ENCODE results near the gene AP1M1.

The AP1M1 gene

DNA sequence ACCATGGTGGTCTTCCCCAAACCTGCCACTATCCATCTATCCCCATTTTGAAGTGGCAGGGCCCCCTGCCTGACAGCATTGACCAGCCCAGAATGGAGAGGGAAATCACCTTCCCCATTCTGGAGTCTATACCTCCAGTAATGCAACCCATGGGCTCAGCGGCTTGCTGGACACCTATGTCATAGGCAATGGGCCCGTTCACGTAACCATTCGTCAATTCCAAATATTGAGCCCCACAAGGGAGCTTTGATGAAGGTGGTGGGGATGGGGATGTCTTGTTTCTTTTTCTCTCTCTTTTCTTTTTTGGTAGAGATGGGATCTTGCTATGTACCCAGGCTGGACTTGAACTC is 63.1 kb downstream of the AP1M1 start:
- H3K4me3 ChIP-seq (IDR thresholded peaks at IDR 0.05; ENCODE audit: insufficient read depth, low read depth, low read length), result no peak overlapping the region
- H4K20me1 ChIP-seq (ENCODE audit: insufficient read depth), result no peaks in the 10 kb centered on the region
- H3K36me3 ChIP-seq (ENCODE audit: insufficient read depth), result no peaks in the 10 kb centered on the region
- no peak overlapping the region for H2AFZ ChIP-seq (ENCODE audit: low read depth)
- TF ChIP-seq, protein P1, sequence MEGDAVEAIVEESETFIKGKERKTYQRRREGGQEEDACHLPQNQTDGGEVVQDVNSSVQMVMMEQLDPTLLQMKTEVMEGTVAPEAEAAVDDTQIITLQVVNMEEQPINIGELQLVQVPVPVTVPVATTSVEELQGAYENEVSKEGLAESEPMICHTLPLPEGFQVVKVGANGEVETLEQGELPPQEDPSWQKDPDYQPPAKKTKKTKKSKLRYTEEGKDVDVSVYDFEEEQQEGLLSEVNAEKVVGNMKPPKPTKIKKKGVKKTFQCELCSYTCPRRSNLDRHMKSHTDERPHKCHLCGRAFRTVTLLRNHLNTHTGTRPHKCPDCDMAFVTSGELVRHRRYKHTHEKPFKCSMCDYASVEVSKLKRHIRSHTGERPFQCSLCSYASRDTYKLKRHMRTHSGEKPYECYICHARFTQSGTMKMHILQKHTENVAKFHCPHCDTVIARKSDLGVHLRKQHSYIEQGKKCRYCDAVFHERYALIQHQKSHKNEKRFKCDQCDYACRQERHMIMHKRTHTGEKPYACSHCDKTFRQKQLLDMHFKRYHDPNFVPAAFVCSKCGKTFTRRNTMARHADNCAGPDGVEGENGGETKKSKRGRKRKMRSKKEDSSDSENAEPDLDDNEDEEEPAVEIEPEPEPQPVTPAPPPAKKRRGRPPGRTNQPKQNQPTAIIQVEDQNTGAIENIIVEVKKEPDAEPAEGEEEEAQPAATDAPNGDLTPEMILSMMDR (conservative IDR thresholded peaks at IDR 0.05; ENCODE audit: low read depth, low read length), result no peak
- peaks cover 7% of the 10 kb centered on the region; the same call in 1 of the 2 replicates for H3K27me3 ChIP-seq (ENCODE audit: insufficient read depth, low read depth)
- no peak overlapping the region for H3K27ac ChIP-seq
- H3K9ac ChIP-seq, result no peak overlapping the region
- H3K4me1 ChIP-seq (ENCODE audit: low read depth, poor library complexity, severe bottlenecking), result no peaks in the 10 kb centered on the region
- H3K79me2 ChIP-seq (ENCODE audit: insufficient read depth, low read depth), result no peaks in the 10 kb centered on the region
- H3K4me2 ChIP-seq, result no peak overlapping the region

GRCh38 chr19:16261584-16262368 is 64.1 kb downstream of the AP1M1 start:
- Histone ChIP-seq H3K27me3 (ENCODE audit: insufficient read depth, low read depth) (peaks cover 7% of the 10 kb centered on the region; the same call in 1 of the 2 replicates), H3K27ac (no peak overlapping the region), H2AFZ (ENCODE audit: low read depth) (no peak overlapping the region), H3K4me1 (ENCODE audit: low read depth, poor library complexity, severe bottlenecking) (no peaks in the 10 kb centered on the region), H3K9ac (no peak overlapping the region), H3K4me2 (no peak overlapping the region), H3K4me3 (IDR thresholded peaks at IDR 0.05; ENCODE audit: insufficient read depth, low read depth, low read length) (no peak overlapping the region), H4K20me1 (ENCODE audit: insufficient read depth) (no peaks in the 10 kb centered on the region), H3K79me2 (ENCODE audit: insufficient read depth, low read depth) (no peaks in the 10 kb centered on the region), H3K36me3 (ENCODE audit: insufficient read depth) (no peaks in the 10 kb centered on the region)
- TF ChIP-seq, protein P1 (conservative IDR thresholded peaks at IDR 0.05; ENCODE audit: low read depth, low read length), result no peak

DNA sequence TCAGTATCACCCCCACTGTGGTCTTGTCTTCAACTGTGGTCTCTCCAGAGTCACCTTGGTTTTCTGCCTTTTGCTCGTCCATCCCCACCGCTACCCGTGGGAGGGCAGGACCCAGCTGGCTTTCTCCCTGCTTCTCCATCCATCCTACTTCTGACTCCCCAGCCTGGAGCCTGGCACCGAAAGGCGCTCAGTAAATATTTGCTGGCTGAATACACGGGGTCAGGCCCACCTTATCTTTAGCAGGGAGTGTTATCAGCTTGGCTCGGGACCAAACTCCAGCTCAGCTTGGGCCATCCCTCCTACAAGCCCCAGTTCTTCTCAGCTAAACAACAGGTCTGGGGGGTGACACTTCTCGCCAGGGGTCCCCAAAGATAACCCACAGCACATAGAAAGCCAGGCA is 64.9 kb downstream of the AP1M1 start:
- H2AFZ ChIP-seq (ENCODE audit: low read depth), result no peak overlapping the region
- TF ChIP-seq, protein P1 (conservative IDR thresholded peaks at IDR 0.05; ENCODE audit: low read depth, low read length), result no peak
- no peaks in the 10 kb centered on the region for H3K79me2 ChIP-seq (ENCODE audit: insufficient read depth, low read depth)
- H3K36me3 ChIP-seq (ENCODE audit: insufficient read depth), result no peaks in the 10 kb centered on the region
- H3K4me1 ChIP-seq (ENCODE audit: low read depth, poor library complexity, severe bottlenecking), result no peaks in the 10 kb centered on the region
- H3K4me3 ChIP-seq (IDR thresholded peaks at IDR 0.05; ENCODE audit: insufficient read depth, low read depth, low read length), result no peak overlapping the region
- H3K9ac ChIP-seq, result no peak overlapping the region
- no peak overlapping the region for H3K4me2 ChIP-seq
- no peaks in the 10 kb centered on the region for H4K20me1 ChIP-seq (ENCODE audit: insufficient read depth)
- H3K27ac ChIP-seq, result no peak overlapping the region
- peaks cover 7% of the 10 kb centered on the region; the same call in 1 of the 2 replicates for H3K27me3 ChIP-seq (ENCODE audit: insufficient read depth, low read depth)

DNA sequence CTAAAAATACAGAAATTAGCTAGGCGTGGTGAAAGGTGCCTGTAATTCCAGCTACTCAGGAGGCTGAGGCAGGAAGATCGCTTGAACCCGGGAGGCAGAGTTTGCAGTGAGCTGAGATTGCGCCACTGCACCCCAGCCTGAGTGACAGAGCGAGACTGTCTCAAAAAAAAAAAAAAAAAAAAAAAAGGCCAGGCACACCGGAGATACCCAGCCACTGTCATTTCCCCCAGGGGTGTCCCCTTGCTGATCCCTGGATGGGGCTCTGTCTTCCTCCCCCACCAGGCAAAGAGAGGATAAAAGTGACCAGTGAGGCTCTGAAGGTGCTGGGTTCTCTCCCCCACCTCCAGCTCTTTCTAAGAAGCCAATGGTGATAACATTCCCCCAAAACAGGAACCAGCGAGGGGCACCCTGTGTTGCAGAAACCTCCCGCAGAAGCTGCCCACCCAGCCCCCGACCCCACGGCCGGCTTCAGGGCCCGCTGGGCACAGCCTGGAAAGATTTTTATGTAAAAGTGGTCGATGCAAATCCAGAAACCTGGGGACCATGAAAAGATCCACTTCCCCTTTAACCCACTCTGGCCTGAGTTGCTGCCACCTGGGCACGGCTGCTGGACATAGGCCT is 65.5 kb downstream of the AP1M1 start:
- H3K27me3 ChIP-seq (ENCODE audit: insufficient read depth, low read depth), result peaks cover 7% of the 10 kb centered on the region; the same call in 1 of the 2 replicates
- no peak overlapping the region for H3K4me3 ChIP-seq (IDR thresholded peaks at IDR 0.05; ENCODE audit: insufficient read depth, low read depth, low read length)
- no peaks in the 10 kb centered on the region for H4K20me1 ChIP-seq (ENCODE audit: insufficient read depth)
- H3K9ac ChIP-seq, result no peak overlapping the region
- no peaks in the 10 kb centered on the region for H3K4me1 ChIP-seq (ENCODE audit: low read depth, poor library complexity, severe bottlenecking)
- H3K27ac ChIP-seq, result no peak overlapping the region
- H3K4me2 ChIP-seq, result no peak overlapping the region
- TF ChIP-seq, protein P1 (conservative IDR thresholded peaks at IDR 0.05; ENCODE audit: low read depth, low read length), result no peak
- H2AFZ ChIP-seq (ENCODE audit: low read depth), result no peak overlapping the region
- no peaks in the 10 kb centered on the region for H3K79me2 ChIP-seq (ENCODE audit: insufficient read depth, low read depth)
- no peaks in the 10 kb centered on the region for H3K36me3 ChIP-seq (ENCODE audit: insufficient read depth)

All from KMS-11 (cell line).